Keratinocyte (primary cell): ENCODE measurements around the gene STK32B. TPM values are rescaled to one million over a fixed set of nuclear protein-coding genes. Genes with fewer than 3 reads are reported as not detected.

Source experiments
- DNase-seq: peaks from one replicate; pipeline ENCODE4 v3.0.0-alpha.2; 2011; ENCODE audit warnings: low read depth, missing footprints, low spot score
- FAIRE-seq: peaks from 2 replicates; lab custom pipeline; 2011; peaks lifted over from hg19 to GRCh38; lab: Jason Lieb, UNC
- H2AFZ ChIP-seq: 2 replicates; pipeline ENCODE4 v1.6.0; 2012; ENCODE audit warnings: low read length, control low read depth, inconsistent platforms; ENCODE audit not compliant: control insufficient read depth
- H3K27ac ChIP-seq: 2 replicates; pipeline ENCODE4 v1.5.1; 2011; ENCODE audit warnings: low read length; ENCODE audit not compliant: control insufficient read depth, insufficient read depth
- H3K27me3 ChIP-seq: 3 replicates; pipeline ENCODE4 v1.6.0; 2011; ENCODE audit warnings: low read length; ENCODE audit not compliant: control insufficient read depth, insufficient read depth; ENCODE audit errors: extremely low read depth
- H3K36me3 ChIP-seq, 2 experiments: 2 replicates in 1 of 2; 3 replicates in 1 of 2; pipeline ENCODE4 v1.5.1; 2011; ENCODE audit warnings: low read length in 2 of 2, mild to moderate bottlenecking in 1 of 2; ENCODE audit not compliant: control insufficient read depth in 2 of 2, insufficient read depth in 2 of 2; ENCODE audit errors: extremely low read depth in 1 of 2
- H3K4me1 ChIP-seq: 3 replicates; pipeline ENCODE4 v1.5.1; 2011; ENCODE audit warnings: low read length; ENCODE audit not compliant: control insufficient read depth, insufficient read depth; ENCODE audit errors: extremely low read depth
- H3K4me2 ChIP-seq: 3 replicates; pipeline ENCODE4 v1.6.0; 2011; ENCODE audit warnings: low read depth, low read length; ENCODE audit not compliant: control insufficient read depth, insufficient read depth; ENCODE audit errors: extremely low read depth
- H3K4me3 ChIP-seq, 3 experiments: fragments of 200-600 bp in 1 of 3; sonication (generic) in 1 of 3; 2 replicates in 2 of 3; 3 replicates in 1 of 3; pipeline ENCODE4 v1.5.1; 2011 to 2016; ENCODE audit warnings: low read length in 3 of 3, mild to moderate bottlenecking in 3 of 3, control low read depth in 2 of 3, inconsistent platforms in 1 of 3, low read depth in 1 of 3, mixed read lengths in 1 of 3, mixed run types in 1 of 3, moderate library complexity in 1 of 3; ENCODE audit not compliant: control insufficient read depth in 2 of 3, insufficient read depth in 2 of 3; ENCODE audit errors: extremely low read depth in 1 of 3
- H3K79me2 ChIP-seq: 2 replicates; pipeline ENCODE4 v1.6.0; 2012; ENCODE audit warnings: low read length; ENCODE audit not compliant: control insufficient read depth, insufficient read depth
- H3K9ac ChIP-seq: 3 replicates; pipeline ENCODE4 v1.6.0; 2011; ENCODE audit warnings: low read length; ENCODE audit not compliant: control insufficient read depth, insufficient read depth; ENCODE audit errors: extremely low read depth
- H3K9me1 ChIP-seq: 3 replicates; pipeline ENCODE4 v1.6.0; 2011; ENCODE audit warnings: low read length; ENCODE audit not compliant: control insufficient read depth, insufficient read depth; ENCODE audit errors: extremely low read depth
- H3K9me3 ChIP-seq: 2 replicates; pipeline ENCODE4 v1.5.1; 2012; ENCODE audit warnings: low read depth, low read length; ENCODE audit not compliant: control insufficient read depth
- H4K20me1 ChIP-seq: 3 replicates; pipeline ENCODE4 v1.6.0; 2011; ENCODE audit warnings: low read length; ENCODE audit not compliant: control insufficient read depth, insufficient read depth; ENCODE audit errors: extremely low read depth
- CTCF ChIP-seq, 3 experiments: IDR thresholded peaks in 1 of 3; conservative IDR thresholded peaks in 1 of 3; optimal IDR thresholded peaks in 1 of 3; 2 replicates in 2 of 3; 3 replicates in 1 of 3; pipeline versions ENCODE3 to v1.5.1; 2011; ENCODE audit warnings: low read length in 3 of 3, mild to moderate bottlenecking in 3 of 3, moderate library complexity in 2 of 3, control low read depth in 1 of 3, inconsistent platforms in 1 of 3; ENCODE audit not compliant: insufficient read depth in 2 of 3; ENCODE audit errors: extremely low read depth in 1 of 3
- EZH2 ChIP-seq: IDR thresholded peaks from one replicate; pipeline ENCODE4 v1.6.1; 2012; ENCODE audit warnings: inconsistent platforms, mild to moderate bottlenecking, low read length, moderate library complexity
- dilution Hi-C: fragments of 300-500 bp; cut with MboI; formaldehyde crosslinking; loops from one replicate; pipeline ENCODE4 v1.7.0; 2020; ENCODE audit warnings: low sequenced_read_pairs; ENCODE audit not compliant: extremely low pct_ligation_motif_present
- polyA plus RNA-seq, 5 experiments: library from polyadenylated mRNA; depleted of rRNA in 3 of 5; stranded (reverse) in 3 of 5; stranded (forward) in 1 of 5; unstranded in 1 of 5; fragments of >200 nt; gene quantifications; 1 replicate in 1 of 5; 2 replicates in 3 of 5; 3 replicates in 1 of 5; pipeline versions ENCODE4 v1.2.1 to v1.2.3, GENCODE V29; 2011 to 2012; ENCODE audit warnings: missing spikeins in 2 of 5, low read depth in 1 of 5, low replicate concordance in 1 of 5

Gene STK32B
- polyA plus RNA-seq, 1 donor (not counting 4 experiments of a cell fraction or from before 2014, with no cell fraction given) = 3.4 TPM

GRCh38 chr4:5261866-5262265, 210.6 kb downstream of the STK32B start:
- no peak overlapping the region for H3K9ac ChIP-seq
- no peak overlapping the region for H3K27ac ChIP-seq
- no peak overlapping the region for H3K4me3 ChIP-seq
- H4K20me1 ChIP-seq = no peaks in the 10 kb centered on the region
- no peak overlapping the region for H2AFZ ChIP-seq
- H3K4me1 ChIP-seq = no peaks in the 10 kb centered on the region
- no peak overlapping the region for H3K4me2 ChIP-seq
- H3K9me1 ChIP-seq = peaks cover 2% of the 10 kb centered on the region
- no peak for TF ChIP-seq CTCF (optimal IDR thresholded peaks at IDR 0.05 in 1 of 3, IDR thresholded peaks at IDR 0.05 in 1 of 3, conservative IDR thresholded peaks at IDR 0.05 in 1 of 3; ENCODE audit: extremely low read depth in 1 of 3, insufficient read depth in 2 of 3, low read length in 3 of 3)
- TF ChIP-seq EZH2 = no peak
- no peaks in the 10 kb centered on the region for H3K27me3 ChIP-seq
- FAIRE-seq (no peak), DNase-seq (no peak)
- H3K79me2 ChIP-seq = no peaks in the 10 kb centered on the region
- no peaks in the 10 kb centered on the region for H3K36me3 ChIP-seq
- no peaks in the 10 kb centered on the region for H3K9me3 ChIP-seq
- dilution Hi-C loops = no loop called here

GRCh38 chr4:5266991-5267390, 215.7 kb downstream of the STK32B start:
- no peaks in the 10 kb centered on the region for H3K27me3 ChIP-seq
- no peak overlapping the region for H3K9ac ChIP-seq
- no peak overlapping the region for H3K4me2 ChIP-seq
- H3K79me2 ChIP-seq = no peaks in the 10 kb centered on the region
- H3K4me1 ChIP-seq = no peaks in the 10 kb centered on the region
- TF ChIP-seq EZH2 (no peak), CTCF (optimal IDR thresholded peaks at IDR 0.05 in 1 of 3, IDR thresholded peaks at IDR 0.05 in 1 of 3, conservative IDR thresholded peaks at IDR 0.05 in 1 of 3; ENCODE audit: extremely low read depth in 1 of 3, insufficient read depth in 2 of 3, low read length in 3 of 3) (no peak)
- FAIRE-seq (no peak), DNase-seq (no peak)
- dilution Hi-C loops = no loop called here
- H4K20me1 ChIP-seq = no peaks in the 10 kb centered on the region
- no peak overlapping the region for H2AFZ ChIP-seq
- no peaks in the 10 kb centered on the region for H3K9me3 ChIP-seq
- no peak overlapping the region for H3K27ac ChIP-seq
- no peak overlapping the region for H3K4me3 ChIP-seq
- no peaks in the 10 kb centered on the region for H3K9me1 ChIP-seq
- no peaks in the 10 kb centered on the region for H3K36me3 ChIP-seq
